T-helper 22 cell (primary cell): ENCODE results near the gene AGAP1.

Source experiments
- DNase-seq: peaks from one replicate; pipeline ENCODE4 v3.0.0-alpha.2; 2020; ENCODE audit warnings: low read depth

Gene AGAP1

GRCh38 chr2:235850771-235851551 lies 357.1 kb downstream of the AGAP1 start:
- no peak for DNase-seq

DNA sequence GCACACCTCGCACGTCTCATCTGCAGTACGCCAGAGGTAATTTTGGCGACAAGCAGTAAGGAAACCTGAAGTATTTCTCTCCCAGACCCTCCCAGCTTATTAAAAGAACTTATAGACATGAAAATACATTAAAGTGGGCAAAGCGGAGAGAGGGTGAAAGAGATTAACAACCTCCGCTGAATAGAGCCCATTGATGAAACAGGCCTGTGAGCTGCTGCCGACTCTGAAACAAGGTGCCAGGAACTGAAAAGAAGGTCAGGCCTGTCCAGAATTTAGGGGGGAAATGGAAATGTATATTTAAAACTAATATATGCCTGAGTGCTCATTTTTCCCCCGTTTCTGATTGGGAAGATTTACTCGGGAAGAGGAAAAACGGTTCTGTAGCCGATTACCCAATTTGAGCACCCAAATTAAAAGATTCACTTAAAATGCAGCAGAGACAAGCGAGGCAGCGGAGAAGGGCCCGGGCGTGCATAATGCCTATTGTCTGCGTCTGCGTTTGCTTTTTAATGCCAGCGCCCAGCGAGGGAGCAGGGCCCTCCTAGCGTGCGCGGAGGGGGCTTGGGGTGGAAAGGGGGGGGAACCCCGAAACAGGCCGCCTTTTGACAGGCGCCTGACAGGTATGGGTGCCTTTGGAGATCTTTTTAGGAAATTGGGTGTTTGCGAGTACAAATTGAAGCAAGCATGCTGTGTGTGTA lies 358.1 kb downstream of the AGAP1 start:
- no peak for DNase-seq

DNA sequence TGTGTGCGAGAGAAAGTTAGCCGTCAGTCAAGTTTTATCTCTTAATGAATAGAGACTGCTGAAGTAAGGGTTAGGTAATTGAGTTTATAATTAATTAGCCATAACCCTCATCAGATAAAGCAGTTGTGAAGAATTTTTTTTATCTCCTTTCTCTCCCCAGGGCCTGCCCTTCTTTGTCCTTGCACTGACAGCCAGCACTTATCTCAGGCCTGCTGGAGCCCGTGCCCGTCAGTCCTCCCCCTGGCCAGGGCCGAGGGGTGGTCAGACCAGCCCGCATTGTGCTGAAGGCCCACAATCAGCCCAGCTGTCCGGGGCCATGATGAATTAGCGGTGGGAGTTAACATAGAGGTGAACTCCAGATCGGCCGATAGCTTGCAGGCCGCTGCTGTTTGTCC lies 358.7 kb downstream of the AGAP1 start:
- no peak for DNase-seq

GRCh38 chr2:235854276-235854675 lies 360.4 kb downstream of the AGAP1 start:
- DNase-seq, result no peak

GRCh38 chr2:235855011-235855410 lies 361.2 kb downstream of the AGAP1 start:
- DNase-seq, result no peak

DNA sequence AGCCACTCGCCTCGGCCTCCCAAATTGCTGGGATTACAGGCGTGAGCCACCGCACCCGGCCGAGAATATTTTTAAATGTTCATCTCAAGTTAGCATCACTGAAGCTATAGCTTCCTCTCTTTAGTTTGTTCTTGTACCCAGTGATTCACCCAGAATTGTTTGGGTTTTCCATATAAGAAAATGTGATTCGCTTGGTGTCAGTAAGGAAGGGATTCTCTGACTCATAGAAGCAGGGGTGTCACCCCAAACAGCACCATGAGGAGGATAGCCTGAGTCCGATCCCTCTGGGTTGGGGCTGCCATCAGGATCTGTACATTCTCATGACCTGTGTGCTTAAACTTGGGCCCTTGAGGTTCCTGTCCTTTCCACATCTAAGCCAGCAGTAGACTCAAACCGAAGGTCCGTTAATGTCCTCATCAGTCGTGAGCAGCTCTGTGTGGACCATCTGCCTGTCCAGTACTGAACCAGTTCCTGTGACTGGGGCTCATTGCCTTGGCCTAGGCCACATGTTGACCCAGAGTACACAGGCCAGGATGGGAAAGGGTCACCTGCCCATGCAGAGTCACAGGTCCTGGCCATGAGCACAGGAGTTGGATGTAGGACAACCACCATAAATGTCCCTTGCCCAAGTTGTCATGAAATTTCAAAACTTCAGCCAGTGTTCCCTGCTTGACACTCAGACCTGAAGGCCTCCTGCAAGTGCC lies 362.5 kb downstream of the AGAP1 start:
- no peak for DNase-seq

DNA sequence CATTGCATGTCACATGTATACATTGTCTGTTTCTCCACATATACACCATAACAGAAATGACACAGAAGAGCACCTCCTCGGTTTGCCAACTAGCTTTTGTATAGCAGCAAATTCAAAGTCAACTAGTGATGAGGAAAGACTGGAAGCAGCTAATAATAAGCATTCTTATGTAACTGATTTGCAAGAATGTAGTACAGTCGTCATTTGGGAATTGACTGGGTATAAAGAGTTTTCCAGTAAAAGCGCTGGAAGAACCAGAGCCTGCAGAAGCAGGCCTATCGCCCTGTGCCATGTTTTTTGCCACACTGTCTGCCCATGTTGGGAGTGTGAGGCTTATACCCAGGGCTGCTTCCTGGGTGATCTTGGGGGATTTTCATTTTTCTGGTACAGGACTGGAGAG lies 363.8 kb downstream of the AGAP1 start:
- DNase-seq, result no peak

DNA sequence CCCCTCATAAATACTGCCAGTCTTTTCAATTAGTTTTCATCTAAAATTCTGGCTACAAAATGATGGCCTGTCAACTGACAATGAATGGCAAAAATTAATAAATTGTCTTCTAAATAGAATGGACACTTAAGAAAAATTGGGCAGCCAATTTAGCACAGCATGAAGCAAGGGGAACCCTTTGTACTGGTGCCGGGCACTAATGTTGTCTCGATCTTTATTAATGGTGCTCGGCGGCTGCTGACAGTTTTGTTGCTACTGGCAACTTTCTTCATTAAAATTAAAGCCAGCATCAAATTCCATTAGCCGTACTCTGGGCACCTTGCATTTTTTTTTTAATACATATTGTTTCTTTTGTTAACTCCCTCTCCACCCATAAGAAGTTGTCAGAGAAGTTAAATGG lies 365.0 kb downstream of the AGAP1 start:
- no peak for DNase-seq

- no peak for DNase-seq
Measured at GRCh38 chr2:235859651-235860050, 365.8 kb downstream of the AGAP1 start.

DNA sequence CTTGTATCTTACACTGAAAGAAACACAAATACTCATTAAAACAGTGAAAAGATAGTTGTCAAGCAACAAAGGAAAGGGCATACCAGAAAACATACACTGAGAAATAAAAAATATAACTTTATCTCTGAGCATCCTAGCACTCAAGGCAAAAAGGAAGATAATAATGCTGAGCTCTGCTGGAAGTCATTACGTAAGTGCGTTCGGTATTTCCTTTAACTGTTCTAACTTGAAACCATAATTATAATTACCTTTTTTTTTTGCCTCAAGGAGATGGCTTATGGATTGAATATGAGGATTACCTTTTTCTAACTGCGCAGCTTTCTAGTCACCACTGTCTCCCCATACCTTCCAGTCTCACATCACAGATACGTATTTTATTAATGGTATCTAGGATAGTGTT lies 366.3 kb downstream of the AGAP1 start:
- no peak for DNase-seq

DNA sequence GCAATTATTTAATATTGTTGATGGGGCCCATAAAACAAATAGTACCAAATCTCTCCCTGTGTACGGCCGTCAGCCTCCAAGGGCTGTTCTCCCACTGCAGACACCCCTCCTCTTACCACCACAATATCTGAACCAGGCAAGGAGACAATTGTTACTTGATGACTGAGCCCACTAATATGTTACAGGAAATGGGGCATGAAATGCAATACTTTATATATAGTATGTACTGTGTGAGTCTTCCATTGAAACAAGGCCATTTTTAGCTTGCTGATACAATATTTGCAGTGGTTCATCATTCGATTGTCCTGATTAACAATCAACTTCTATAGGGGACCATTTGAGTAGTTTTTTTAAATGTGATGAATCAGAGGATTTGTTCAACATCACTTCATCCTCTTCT lies 367.0 kb downstream of the AGAP1 start:
- DNase-seq, result no peak

DNA sequence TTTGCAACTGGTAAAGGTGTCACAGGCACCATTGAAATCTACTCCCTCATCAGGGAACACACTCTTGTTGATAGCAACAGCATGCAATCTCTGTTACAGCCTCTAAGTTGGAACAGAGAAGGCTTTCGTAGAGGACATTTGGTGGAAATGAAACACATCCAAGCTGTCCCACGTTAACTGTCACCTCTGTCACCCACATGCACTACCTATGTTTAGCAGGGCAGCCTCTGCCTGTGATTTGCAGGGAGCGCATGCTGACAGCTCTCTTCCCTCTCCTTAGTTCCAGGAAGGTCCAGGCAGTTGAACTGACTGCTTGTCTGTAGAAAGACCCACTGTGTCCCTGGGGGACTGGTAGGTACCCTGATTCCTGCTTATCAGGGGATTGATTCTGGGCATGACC lies 367.5 kb downstream of the AGAP1 start:
- no peak for DNase-seq

DNA sequence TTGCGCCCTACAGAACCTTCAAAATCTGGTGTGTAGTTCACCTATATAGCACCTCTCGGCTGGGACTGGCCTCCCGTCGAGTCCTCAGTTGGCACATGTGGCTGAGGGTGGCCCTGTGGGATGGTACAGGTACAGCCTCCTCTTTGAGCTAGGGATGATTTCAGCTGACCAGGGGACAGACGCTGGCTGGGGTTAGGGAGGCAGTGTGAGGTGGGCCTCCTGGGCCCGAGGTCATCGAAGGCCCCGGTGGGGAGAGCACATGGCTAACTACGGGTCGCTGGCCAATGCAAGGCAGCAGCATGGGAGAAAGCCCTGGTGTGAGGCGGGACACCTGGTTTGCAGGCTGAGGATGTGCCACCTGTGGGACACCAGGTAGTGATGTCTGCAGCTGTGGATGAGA lies 369.6 kb downstream of the AGAP1 start:
- DNase-seq, result no peak

GRCh38 chr2:235864302-235864701 lies 370.5 kb downstream of the AGAP1 start:
- no peak for DNase-seq

DNA sequence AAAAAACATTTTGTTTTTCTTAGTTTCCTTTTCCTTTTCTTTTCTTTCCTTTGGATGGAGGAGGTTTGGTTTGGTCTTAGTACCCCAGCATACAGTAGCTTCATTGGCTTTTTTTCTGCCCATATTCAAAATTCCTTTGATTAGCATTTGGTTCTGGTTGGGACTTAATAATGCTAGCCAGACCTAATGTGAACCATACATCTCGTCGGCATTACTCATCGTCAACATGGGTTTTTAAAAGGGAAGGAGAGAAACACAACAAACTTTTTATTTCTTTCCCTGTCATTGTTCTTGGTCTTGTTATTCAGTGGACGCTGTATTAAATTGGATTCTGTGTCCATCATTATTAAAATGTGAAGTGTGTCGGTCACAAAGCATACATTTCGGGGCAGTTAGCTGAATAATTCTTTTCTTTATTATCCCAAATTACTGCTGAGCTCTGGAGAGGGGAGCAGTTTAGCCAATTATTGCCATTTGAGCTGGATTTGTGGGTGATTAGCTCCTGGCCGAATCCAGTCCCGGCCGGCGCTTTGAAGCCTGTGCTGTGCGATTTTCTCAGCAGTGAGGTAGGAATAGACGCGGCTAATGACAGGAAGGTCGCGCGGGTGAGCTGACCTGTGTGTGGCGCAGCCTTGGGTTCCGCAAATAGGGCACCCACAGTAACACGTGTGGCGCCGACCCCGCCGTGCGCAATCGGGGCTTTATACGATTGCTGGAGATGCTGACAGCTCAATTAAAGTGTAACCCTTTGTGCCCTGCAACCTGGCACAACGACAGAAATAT lies 371.1 kb downstream of the AGAP1 start:
- no peak for DNase-seq

- no peak for DNase-seq
Measured at GRCh38 chr2:235866373-235866772, 372.5 kb downstream of the AGAP1 start.

DNA sequence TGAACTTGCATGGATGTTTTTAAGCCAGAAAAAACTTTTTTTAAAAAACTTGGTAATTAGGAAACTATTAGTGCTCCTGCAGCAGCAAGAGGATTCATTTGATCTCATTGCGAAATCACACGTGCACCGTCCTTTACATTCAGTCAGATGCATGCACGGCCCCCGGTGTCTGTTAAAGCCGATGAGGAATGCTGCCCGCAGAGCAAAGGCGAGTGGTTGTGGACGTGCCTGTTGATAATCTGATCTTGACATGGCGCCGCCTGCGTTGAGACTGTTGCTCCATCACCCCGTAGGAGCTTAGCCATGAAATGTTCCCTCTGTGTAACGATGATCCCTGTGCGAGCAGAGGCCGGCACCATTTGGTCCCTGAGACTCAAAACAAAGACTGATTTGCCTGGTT lies 374.4 kb downstream of the AGAP1 start:
- no peak for DNase-seq

DNA sequence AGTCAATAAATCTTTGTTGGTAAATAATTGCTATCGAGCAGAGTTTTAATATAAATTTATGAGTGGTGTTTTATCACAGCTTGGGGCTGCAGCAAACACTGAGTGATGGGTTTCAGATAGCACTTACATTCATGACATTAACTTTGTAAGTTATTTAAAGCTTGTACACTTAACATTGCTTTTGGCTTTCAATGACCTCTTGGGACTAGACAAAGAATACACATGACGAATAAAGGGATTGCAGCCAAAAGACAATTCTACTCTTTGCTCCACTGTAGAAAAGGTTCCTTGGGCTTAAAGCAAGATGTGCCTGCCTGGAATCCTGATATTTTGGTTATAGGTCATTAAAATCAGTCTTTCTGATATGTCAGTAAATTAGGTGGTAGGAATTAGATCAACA lies 374.8 kb downstream of the AGAP1 start:
- no peak for DNase-seq

DNA sequence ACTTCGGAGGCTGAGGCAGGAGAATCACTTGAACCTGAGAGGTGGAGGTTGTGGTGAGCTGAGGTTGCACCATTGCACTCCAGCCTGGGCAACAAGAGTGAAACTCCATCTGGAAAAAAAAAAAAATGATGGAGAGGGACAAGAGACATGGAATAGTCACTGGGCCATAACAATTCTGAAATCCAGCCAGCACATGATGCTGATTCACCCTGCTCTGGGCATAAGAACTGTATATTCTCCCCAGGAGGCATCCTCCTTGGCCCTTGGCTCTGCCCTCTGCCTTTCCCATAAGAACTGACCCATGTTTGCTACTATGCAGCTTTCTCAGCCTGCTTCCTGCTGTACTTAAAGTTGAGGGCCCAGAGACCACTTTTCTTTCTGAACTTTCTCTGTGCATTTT lies 376.7 kb downstream of the AGAP1 start:
- DNase-seq, result no peak

GRCh38 chr2:235876099-235876679 lies 382.3 kb downstream of the AGAP1 start:
- DNase-seq, result no peak

GRCh38 chr2:235877275-235877802 lies 383.5 kb downstream of the AGAP1 start:
- no peak for DNase-seq

- DNase-seq, result no peak
Measured at GRCh38 chr2:235879116-235879515, 385.3 kb downstream of the AGAP1 start.
